NCI-H82 (cell line): ENCODE results near the gene ERBB3.
"Not testable (repeated sequence)": the region's sequence is repeated elsewhere in the genome, so short reads cannot be mapped to it uniquely, and the experiment has no call there.

Experiments used
- DNase-seq: peaks from one replicate; lab custom pipeline; 2025; lab: John Stamatoyannopoulos, UW

The ERBB3 gene

DNA sequence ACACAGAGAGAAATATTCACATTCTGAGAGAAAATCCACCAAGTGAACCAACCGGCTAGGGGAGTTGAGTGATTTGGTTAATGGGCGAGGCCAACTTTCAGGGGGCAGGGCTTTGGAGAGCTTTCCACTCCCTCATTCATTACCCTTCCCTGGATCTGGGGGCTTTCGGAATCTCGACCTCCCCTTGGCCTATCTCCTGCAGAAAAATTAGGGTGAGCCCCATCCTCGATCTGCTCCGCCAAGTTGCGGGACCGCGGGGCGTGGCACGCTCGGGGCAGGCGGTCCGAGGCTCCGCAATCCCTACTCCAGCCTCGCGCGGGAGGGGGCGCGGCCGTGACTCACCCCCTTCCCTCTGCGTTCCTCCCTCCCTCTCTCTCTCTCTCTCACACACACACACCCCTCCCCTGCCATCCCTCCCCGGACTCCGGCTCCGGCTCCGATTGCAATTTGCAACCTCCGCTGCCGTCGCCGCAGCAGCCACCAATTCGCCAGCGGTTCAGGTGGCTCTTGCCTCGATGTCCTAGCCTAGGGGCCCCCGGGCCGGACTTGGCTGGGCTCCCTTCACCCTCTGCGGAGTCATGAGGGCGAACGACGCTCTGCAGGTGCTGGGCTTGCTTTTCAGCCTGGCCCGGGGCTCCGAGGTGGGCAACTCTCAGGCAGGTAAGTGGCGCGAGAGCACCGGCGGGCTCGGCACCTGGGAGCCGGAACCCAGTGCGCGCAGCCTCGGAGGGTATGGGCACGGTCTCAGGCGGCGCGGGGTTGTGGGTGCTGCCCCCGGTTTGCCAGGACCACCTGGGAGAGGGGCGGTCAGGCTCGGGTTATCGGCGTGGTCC lies at the start of gene ERBB3:
ERBB3 (plus strand) TSS at position 443 of the 833 bp plus-strand sequence; CDS start at position 579, 136 bp downstream.
- peak; percentile 79 for DNase-seq

DNA sequence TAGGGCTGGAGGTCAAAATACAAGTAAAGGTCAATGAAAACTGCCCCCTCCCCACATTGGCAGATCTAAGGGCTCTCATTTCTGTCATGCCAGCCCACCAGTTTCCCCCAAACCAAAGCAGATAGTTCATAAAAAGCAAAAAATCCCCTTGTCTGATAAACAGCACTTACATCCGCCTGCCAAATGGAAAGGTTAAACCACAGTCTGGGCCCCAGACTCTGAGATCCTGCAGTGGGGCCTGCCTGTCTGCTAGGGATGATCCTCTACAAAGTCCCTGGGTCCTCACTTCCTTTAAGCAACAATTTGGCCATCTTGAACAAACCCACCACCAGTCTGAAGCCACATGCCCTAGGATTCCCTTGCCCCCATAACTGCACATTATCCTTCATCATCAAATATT lies 48.0 kb upstream of the ERBB3 start:
- no peak for DNase-seq

DNA sequence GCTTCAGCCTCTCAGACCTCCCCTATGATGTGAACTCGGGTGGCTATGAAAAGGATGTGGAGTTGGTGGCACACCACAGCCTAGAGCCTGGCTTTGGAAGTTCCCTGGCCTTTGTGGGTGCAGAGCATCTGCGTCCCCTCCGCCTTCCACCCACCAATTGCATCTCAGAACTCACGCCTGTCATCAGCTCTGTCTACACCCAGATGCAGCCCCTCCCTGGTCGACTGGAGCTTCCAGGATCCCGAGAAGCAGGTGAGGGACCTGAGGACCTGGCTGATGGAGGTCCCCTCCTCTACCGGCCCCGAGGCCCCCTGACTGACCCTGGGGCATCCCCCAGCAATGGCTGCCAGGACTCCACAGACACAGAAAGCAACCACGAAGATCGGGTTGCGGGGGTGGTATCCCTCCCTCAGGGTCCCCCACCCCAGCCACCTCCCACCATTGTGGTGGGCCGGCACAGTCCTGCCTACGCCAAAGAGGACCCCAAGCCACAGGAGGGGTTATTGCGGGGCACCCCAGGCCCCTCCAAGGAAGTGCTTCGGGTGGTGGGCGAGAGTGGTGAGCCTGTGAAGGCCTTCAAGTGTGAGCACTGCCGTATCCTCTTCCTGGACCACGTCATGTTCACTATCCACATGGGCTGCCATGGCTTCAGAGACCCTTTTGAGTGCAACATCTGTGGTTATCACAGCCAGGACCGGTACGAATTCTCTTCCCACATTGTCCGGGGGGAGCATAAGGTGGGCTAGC lies 45.2 kb upstream of the ERBB3 start:
- no peak for DNase-seq

DNA sequence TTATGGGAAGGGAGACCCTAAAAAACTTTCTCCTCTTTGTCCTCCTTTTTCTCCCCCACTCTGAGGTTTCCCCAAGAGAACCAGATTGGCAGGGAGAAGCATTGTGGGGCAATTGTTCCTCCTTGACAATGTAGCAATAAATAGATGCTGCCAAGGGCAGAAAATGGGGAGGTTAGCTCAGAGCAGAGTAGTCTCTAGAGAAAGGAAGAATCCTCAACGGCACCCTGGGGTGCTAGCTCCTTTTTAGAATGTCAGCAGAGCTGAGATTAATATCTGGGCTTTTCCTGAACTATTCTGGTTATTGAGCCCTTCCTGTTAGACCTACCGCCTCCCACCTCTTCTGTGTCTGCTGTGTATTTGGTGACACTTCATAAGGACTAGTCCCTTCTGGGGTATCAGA lies 42.8 kb upstream of the ERBB3 start:
- no peak for DNase-seq

DNA sequence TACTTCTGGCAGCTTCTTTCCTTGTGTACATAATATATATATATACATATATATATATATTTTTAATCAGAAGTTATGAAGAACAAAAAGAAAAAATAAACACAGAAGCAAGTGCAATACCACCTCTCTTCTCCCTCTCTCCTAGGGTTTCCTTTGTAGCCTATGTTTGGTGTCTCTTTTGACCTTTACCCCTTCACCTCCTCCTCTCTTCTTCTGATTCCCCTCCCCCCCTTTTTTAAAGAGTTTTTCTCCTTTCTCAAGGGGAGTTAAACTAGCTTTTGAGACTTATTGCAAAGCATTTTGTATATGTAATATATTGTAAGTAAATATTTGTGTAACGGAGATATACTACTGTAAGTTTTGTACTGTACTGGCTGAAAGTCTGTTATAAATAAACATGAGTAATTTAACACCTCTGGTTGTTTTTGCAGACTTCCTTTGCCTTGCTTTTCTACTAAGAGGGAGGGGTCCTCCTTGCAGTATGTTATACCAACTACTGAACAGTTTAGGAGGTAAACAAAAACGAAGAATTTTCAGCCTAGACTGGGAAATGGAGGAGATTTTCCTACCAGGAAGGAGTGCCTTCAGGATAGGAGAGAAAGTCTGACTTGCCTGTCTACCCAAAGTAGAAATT lies 41.8 kb upstream of the ERBB3 start:
- DNase-seq, result no peak

DNA sequence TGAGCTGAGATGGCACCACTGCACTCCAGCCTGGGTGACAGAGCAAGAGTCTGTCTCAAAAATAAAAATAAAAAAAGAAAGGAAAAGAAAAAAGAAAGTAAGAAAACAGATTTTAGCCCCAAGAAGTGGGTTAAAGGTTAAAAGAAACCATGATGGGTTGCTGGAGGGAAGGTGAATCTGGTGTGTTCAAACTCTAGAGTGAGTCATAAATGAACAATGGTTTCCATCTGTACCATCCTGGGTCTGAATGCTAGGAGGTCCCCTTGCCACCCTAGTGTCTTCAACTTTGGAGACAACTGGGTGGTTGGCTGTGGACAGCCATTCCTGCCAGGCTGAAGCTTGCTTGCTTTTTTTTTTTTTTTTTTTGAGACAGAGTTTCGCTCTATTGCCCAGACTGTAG lies 39.8 kb upstream of the ERBB3 start:
- no peak for DNase-seq

DNA sequence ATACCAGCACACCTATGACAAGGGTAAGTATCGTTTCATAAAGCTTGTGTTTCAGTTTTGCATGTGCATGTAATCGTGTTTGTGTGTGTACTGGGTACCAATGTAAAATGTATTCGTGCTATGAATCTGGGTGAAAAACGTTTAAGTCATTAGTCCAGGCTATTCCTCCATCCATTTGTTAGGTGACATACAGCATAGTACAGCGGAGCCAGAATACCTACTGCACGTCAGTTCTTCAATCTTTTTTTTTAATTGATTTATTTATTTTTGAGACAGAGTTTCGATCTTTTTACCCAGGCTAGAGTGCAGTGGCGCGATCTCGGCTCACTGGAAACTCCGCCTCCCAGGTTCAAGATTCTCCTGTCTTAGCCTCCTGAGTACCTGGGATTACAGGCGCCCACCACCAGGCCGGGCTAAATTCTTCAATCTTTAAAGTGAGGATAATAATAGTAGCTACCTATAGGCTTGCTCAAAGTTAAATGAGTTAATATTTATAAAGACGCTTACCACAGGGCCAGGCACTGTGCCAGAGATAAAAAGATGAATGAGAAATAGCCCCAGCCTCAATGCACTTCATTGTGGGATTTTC lies 38.9 kb upstream of the ERBB3 start:
- peak; percentile 79 for DNase-seq

DNA sequence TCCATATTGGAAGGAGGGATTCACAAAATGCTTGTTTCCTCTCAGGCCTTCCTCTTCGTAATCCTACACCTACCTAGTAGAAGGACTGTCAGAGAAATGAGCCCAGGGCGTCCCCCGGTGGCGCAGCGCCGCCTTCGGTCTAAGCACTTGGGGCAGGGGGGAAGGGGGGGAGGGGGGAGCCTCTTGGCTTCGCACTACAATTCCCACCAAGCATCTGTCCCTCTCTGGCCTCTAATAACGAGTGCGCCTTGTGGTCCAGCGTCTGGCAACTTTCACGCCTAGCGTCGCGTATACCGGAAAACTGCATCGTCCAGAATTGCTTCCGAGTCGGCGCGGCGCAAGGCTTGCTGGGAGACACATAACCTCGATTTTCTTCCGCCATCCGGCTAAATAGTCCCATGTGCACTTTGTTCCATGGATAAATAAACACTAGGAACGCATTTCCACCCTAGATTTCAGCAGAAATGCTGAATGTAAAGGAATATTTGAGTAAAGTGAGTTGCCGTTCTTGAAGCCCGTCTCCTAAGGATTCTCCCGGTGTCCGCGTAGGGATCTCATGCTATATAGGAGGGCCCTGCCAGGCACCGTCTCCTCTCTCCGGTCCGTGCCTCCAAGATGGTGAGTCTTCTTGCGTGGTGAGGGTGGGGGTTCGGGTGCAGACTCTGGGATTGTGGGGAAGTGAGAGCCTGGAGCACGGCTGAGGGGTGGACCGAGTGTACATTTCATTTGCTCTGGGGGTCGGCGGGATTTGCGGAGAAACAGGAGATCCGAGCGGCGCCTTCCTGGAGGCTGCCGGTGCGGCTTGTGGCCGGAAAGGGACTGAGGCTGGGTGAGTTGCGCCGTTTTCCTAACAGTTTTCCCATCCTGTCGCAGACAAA lies 38.2 kb upstream of the ERBB3 start, which contains the start of gene RPS26:
RPS26 (plus strand) TSS at position 367 of the 878 bp plus-strand sequence; CDS start at position 616, 249 bp downstream.
- DNase-seq, result peak; percentile 100

DNA sequence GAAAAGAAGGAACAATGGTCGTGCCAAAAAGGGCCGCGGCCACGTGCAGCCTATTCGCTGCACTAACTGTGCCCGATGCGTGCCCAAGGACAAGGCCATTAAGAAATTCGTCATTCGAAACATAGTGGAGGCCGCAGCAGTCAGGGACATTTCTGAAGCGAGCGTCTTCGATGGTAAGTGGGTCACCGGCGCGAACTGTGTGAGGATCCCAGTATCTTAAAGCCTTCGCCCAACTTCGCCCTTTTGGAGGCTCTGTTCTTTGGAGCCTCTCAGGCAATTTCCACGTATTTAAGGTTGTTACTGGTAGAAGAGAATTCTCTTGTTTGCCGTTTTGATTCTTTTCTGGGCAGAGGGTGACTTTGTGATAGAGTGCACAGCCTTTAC lies 37.5 kb upstream of the ERBB3 start:
- not testable (repeated sequence) for DNase-seq

DNA sequence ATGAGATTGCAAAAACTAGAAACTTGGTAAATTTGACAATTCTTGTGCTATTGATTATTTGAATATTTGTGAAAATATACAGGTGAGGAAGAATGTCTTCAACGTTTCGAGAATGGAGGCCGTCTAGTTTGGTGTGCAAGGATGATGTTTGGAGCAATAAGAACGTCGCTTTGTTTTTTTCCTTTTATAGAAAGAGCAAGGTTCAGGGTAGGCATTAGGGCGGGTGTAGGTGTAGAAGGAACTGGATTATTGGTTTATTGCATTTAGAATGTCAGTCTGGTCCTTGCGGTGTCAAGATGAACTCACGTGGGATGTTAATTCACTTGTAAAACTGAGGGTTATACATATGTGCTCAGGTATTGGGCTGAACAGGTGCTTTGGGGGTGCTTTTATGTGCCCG lies 37.1 kb upstream of the ERBB3 start:
- no peak for DNase-seq

DNA sequence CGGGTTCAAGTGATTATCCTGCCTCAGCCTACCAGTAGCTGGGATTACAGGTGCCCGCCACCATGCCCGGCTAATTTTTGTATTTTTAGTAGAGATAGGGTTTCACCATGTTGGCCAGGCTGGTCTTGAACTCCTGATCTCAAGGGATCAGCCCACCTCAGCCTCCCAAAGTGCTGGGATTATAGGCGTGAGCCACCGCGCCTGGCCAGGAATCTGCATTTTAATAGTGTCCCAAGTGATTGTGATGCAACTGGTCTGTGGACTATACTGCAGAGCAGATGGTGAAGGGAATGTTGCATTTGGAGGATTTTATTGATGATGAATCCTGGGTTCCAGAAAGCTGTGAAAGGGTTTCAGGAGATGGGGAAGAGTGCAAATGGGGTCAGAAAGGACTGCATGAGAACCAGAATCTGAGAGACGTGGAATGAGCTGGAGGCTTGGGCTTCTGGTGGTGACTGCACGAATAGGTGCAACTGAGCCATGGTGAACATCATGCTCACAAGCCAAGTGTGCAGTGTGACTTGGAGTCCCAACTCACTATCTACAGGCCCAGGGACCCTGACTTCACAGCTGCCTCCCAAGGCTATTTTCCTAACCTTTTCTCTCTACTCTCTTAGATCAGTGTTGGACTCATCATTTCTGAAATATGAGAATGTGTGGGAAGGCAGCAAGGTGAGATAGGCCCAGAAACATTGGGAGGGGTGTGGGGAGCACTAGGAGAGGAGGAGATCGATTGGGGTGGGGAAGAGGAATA lies 33.8 kb upstream of the ERBB3 start:
- peak; percentile 49 for DNase-seq

DNA sequence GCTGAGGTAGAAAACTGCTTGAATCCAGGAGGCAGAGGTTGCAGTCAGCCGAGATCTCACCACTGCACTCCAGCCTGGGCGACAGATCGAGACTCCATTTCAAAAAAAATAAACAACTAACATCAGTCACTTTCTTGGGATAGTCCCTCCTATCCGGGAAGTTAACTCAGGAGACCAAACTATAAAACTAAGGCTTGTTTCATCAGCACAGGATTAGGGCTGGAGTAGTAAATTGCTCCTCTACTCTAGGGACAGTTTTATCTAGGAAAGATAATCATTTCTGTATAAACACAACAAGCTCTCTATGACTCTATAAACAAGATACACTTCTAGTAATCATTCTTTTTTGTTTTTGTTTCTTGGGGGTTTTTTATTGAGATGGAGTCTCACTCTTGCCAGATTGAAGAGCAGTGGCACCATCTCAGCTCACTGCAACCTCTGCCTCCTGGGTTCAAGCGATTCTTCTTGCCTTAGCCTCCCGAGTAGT lies 26.5 kb upstream of the ERBB3 start:
- no peak for DNase-seq

DNA sequence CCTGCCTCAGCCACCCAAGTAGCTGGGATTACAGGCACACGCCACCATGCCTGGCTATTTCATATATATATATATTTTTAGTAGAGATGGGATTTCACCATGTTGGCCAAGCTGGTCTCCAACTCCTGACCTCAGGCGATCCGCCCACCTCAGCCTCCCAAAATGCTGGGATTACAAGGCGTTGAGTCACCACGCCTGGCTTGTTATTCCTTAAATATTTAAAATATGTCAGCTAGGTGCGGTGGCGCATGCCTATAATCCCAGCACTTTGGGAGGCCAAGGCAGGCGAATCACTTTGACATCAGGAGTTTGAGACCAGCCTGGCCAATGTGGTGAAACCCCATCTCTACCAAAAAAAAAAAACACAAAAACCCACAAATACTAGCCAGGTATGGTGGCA lies 20.0 kb upstream of the ERBB3 start:
- not testable (repeated sequence) for DNase-seq

DNA sequence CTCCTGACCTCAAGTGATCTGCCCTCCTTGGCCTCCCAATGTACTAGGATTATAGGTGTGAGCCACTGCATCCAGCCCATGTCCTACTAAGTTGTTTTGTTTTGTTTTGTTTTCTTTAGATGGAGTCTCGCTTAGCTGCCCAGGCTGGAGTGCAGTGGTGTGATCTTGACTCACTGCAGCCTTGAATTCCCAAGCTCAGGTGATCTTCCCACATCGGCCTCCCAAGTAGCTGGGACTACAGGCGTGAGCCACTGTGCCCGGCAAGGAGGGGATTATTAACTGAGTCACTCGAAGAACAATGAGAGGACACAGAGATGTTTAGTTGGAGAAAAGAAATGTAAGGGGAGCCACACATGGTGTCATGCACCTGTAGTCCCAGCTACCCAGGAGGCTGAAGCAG lies 18.0 kb upstream of the ERBB3 start:
- no peak for DNase-seq

DNA sequence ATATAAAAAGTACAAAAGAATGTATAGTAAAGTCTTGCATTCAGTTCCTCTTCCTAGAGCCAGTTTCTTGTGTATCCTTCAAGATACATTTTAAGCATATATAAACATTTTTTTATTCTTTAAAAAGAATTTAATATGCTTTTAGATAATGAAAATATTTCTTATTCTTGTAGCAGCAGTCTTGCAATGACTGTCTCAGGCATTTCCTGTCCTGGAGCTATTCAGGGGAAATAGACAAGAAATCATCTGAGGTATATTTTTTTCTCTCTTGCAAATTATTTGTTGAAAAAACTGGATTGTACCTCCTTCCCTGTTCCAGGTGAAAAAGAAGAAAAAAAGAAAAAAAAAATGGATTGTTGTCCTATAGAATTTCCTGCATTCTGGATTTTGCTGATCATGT lies 17.0 kb upstream of the ERBB3 start:
- no peak for DNase-seq

DNA sequence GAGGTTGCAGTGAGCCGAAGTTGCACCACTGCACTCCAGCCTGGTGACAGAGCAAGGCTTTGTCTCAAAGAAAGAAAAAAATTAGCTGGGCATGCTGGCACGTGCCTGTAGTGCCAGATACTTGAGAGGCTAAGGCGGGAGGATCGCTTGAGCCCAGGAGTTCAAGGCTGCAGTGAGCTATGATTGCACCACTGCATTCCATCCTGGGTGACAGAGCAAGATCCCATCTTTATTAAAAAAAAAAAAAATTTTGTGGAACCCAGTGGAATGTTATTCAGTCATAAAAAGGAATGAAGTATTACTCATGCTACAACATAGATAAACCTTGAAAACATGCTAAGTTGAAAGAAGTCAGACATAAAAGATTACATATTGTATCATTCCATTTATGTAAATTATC lies 8.3 kb upstream of the ERBB3 start:
- DNase-seq, result no peak

DNA sequence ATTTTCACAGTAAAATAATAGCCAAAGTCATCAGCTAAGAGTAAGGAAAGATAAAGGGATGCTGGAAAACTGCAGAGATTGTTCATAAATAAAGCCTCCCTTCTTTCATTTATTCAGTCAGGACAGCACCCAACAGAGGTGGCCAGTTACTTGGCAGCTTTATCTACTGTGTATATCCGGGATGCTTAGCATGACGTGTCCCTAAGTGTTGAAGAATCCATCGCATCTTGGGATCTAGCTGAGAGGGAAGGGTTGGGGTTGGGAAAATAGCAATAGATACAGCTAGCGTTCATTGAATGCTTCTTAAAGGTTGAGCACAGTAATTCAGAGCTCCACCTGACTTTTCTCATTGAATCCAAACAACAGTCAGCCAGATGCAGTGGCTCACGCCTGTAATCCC lies 5.6 kb upstream of the ERBB3 start:
- DNase-seq, result no peak

DNA sequence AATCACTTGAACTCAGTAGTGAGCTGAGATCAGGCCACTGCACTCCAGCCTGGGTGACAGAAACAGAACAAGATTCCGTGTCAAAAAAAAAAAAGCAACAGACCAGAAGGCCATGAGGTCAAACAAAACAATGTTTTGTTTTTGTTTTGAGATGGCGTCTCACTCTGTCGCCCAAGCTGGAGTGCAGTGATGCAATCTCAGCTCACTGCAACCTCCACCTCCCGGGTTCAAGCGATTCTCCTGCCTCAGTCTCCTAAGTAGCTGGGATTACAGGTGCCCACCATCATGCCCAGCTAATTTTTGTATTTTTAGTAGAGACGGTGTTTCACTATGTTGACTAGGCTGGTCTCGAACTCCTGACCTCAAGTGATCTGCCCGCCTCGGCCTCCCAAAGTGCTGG lies 2.0 kb upstream of the ERBB3 start:
- DNase-seq, result not testable (repeated sequence)

DNA sequence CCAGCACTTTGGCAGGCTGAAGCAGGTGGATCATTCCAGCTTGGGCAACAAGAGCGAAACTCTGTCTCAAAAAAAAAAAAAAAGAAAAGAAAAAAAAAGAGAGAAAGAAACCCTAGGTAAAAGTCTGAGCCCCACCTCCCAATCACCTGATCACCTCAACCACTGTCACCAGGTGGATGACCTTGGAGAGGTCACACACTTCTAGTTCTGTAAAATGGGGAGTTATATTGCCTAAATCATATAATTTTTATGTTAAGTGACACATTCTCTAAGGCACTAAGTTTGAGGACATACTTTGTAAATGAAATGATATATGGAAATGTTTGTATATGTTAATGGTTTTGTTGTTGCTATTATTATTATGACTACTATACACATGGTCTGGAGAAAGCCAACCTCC lies 1.5 kb upstream of the ERBB3 start:
- DNase-seq, result no peak

DNA sequence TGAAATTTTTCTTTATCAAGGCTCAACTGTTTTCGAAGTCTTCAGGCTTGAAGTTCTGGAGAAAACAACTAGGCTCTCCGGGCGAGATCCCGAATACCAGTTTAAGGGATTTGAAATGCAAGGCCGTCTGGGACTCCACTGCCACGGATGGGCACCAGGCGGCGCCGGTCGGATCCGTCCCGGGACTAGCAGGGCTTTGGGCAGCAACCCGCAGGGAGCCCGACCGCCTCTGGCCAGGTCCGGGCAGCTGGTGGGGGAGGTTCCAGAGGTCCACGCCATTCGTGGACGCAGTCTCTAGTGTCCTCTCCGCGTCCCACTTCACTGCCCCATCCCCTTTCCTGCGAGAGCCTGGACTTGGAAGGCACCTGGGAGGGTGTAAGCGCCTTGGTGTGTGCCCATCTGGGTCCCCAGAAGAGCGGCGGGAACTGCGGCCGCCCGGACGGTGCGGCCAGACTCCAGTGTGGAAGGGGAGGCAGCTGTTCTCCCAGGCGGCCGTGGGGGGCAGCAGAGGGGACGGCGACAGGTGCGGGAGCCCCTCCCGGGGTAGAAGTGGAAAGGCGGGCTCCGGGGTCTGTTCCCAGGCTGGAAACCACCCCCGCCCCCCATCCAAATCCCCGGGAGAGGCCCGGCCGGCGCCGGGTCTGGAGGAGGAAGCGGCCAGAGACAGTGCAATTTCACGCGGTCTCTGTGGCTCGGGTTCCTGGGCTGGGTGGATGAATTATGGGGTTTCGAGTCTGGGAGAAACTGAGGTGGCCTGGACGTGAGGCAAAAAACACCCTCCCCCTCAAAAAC lies 838 bp upstream of the ERBB3 start:
- DNase-seq, result peak; percentile 91
